Measurements from ENCODE around the gene GP9. TPM values are rescaled to one million over a fixed set of nuclear protein-coding genes. Genes with fewer than 3 reads are reported as not detected.
"Not testable (repeated sequence)": the region's sequence is repeated elsewhere in the genome, so short reads cannot be mapped to it uniquely, and the experiment has no call there.

The GP9 gene
- total and polyA plus RNA-seq, 10 donors = 1.4 to 14.9 (median 6.5) TPM

- intact Hi-C loops (cut with DNase I; ENCODE audit: low total_unique reads) = no loop called here
- Histone ChIP-seq H3K4me3 (no peak overlapping the region), H3K9me3 (no peaks in the 10 kb centered on the region), H3K4me1 (peaks cover 0 to 80% (median 10%) of the 10 kb centered on the region in 6 donors), H3K36me3 (peaks cover 0 to 97% (median 26%) of the 10 kb centered on the region in 6 donors), H3K27me3 (replicated peaks in 1 of 7) (no peaks in the 10 kb centered on the region), H3K27ac (no peak overlapping the region)
- no peak for DNase-seq
- TF ChIP-seq POLR2AphosphoS5 (IDR thresholded peaks at IDR 0.05) = no peak
- WGBS, 5 donors = 87 to 93% (median 92%) methylated on average over 4 of the region's 4 CpGs
These were observed 45.3 kb downstream of the GP9 start for GRCh38 chr3:129105862-129106261.

DNA sequence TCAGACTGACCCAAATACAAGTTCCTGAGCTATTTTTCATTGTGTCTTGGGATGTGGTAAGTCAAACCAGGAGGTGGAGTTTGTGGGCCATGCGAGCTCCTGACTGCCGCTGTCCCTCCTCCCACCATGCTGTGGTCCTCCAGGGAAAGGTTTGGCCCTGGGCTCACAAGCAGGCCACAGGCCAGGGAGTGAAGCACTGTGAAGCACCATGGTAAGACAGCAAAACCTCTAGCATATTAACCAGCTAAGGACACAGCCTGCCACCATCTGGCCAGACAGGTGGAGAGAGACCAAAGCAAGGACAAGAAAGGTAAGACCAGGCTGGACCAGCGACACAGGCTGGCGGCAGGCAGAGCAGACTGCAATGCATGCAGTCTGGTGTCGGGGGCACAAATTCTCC is 45.7 kb downstream of the GP9 start:
- H3K36me3 ChIP-seq = peaks cover 0 to 97% (median 26%) of the 10 kb centered on the region in 6 donors
- H3K4me3 ChIP-seq = no peak overlapping the region
- H3K4me1 ChIP-seq = peaks cover 0 to 77% (median 10%) of the 10 kb centered on the region in 6 donors
- WGBS, 5 donors = 86 to 94% (median 93%) methylated on average over 4 to 5 of the region's 5 CpGs
- no peak for DNase-seq
- no peaks in the 10 kb centered on the region for H3K27me3 ChIP-seq (replicated peaks in 1 of 7)
- H3K27ac ChIP-seq = no peak overlapping the region
- intact Hi-C loops (cut with DNase I; ENCODE audit: low total_unique reads) = no loop called here
- H3K9me3 ChIP-seq = no peaks in the 10 kb centered on the region
- TF ChIP-seq CTCF (IDR thresholded peaks at IDR 0.05 in 8 of 11, conservative IDR thresholded peaks at IDR 0.05 in 3 of 11) = no peak
- no peak for TF ChIP-seq POLR2AphosphoS5 (IDR thresholded peaks at IDR 0.05)
- no peak for TF ChIP-seq POLR2A (IDR thresholded peaks at IDR 0.05)

DNA sequence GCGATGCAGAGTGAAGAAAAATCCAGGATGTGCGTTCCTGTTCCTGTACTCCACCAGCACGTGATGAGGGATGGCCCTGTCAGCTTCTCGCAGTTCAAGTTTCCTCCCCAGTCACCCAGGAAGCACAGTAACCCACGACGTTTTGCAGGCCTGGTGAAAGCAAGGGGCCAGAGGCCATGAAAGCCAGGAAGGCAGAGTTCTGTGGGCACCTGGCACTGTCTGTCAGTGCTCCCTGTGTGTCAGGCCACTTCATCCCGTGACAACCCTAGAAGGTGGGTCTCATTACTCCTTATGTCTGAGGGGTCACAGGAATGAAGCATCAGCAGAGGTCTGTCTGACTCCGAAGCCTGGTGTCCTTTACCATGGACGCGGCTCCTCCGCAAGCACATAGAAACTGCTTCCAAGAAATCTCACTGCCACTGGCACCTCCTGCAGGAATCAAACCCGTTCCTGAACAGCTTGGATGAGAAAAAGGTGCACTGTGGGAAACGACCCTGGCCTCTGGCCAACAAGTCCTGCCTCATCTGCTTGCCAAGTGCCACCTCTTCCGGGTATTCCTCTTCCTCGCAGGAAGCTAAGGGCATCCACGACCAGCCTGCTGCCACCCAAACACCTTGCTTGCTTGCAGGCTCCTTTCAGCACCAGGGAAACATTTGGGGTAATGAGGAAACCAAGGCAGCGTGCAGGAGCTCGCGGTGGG is 46.4 kb downstream of the GP9 start:
- H3K36me3 ChIP-seq = peaks cover 0 to 97% (median 26%) of the 10 kb centered on the region in 6 donors
- H3K27me3 ChIP-seq (replicated peaks in 1 of 7) = no peaks in the 10 kb centered on the region
- H3K9me3 ChIP-seq = no peaks in the 10 kb centered on the region
- no peak overlapping the region for H3K27ac ChIP-seq
- no peak overlapping the region for H3K4me3 ChIP-seq
- intact Hi-C loops (cut with DNase I; ENCODE audit: low total_unique reads) = no loop called here
- DNase-seq = no peak
- 73 to 84% (median 79%) methylated on average over 19 of the region's 19 CpGs for WGBS, 5 donors
- peaks cover 0 to 77% (median 10%) of the 10 kb centered on the region in 6 donors for H3K4me1 ChIP-seq
- no peak for TF ChIP-seq POLR2AphosphoS5 (IDR thresholded peaks at IDR 0.05)
- TF ChIP-seq CTCF (IDR thresholded peaks at IDR 0.05 in 8 of 11, conservative IDR thresholded peaks at IDR 0.05 in 3 of 11) = no peak
- TF ChIP-seq POLR2A (IDR thresholded peaks at IDR 0.05) = no peak

- H3K36me3 ChIP-seq = peaks cover 0 to 100% (median 26%) of the 10 kb centered on the region in 6 donors
- intact Hi-C loops (cut with DNase I; ENCODE audit: low total_unique reads) = no loop called here
- no peak overlapping the region for H3K27ac ChIP-seq
- H3K9me3 ChIP-seq = no peaks in the 10 kb centered on the region
- DNase-seq = no peak
- TF ChIP-seq POLR2AphosphoS5 (IDR thresholded peaks at IDR 0.05) (peak in 2 of 3 donors; percentile 14 to 48), POLR2A (IDR thresholded peaks at IDR 0.05) (no peak), CTCF (IDR thresholded peaks at IDR 0.05 in 8 of 11, conservative IDR thresholded peaks at IDR 0.05 in 3 of 11) (no peak)
- peaks cover 0 to 80% (median 14%) of the 10 kb centered on the region in 6 donors for H3K4me1 ChIP-seq
- H3K27me3 ChIP-seq (replicated peaks in 1 of 7) = no peaks in the 10 kb centered on the region
- WGBS, 5 donors = 88 to 95% (median 93%) methylated on average over 8 of the region's 8 CpGs
- no peak overlapping the region for H3K4me3 ChIP-seq
These were observed 47.2 kb downstream of the GP9 start for GRCh38 chr3:129107793-129108192.

GRCh38 chr3:129111076-129111780 is 50.6 kb downstream of the GP9 start:
- peaks cover 8 to 86% (median 28%) of the 10 kb centered on the region in 6 donors for H3K4me1 ChIP-seq
- peaks cover 0 to 96% (median 31%) of the 10 kb centered on the region in 6 donors for H3K36me3 ChIP-seq
- H3K27ac ChIP-seq; H3K4me3 ChIP-seq; intact Hi-C loops (cut with DNase I; ENCODE audit: low total_unique reads); H3K9me3 ChIP-seq; DNase-seq; H3K27me3 ChIP-seq (replicated peaks in 1 of 7): not testable (repeated sequence)
- 93 to 98% (median 96%) methylated on average over 10 of the region's 10 CpGs for WGBS, 5 donors

All from spleen (tissue), 11 donors.